CD14-positive monocyte (primary cell): ENCODE results near the gene HOXA11. TPM values are rescaled to one million over a fixed set of nuclear protein-coding genes. Genes with fewer than 3 reads are reported as not detected.

Experiments used
- DNase-seq, 3 donors: peaks; one replicate each; pipeline ENCODE4 v3.0.0-alpha.2; 2011 to 2022
- H2AFZ ChIP-seq: 2 replicates; pipeline ENCODE4 v1.6.0; 2012; ENCODE audit warnings: mild to moderate bottlenecking, low read depth, low read length, inconsistent platforms; ENCODE audit not compliant: insufficient read depth, poor library complexity, severe bottlenecking
- H3K27ac ChIP-seq, 2 donors: 1 replicate in 1 of 2; 2 replicates in 1 of 2; pipeline ENCODE4 v1.5.1; 2012 to 2013; ENCODE audit warnings: low read length in 2 of 2, control low read depth in 1 of 2, inconsistent platforms in 1 of 2, low read depth in 1 of 2, mild to moderate bottlenecking in 1 of 2
- H3K27me3 ChIP-seq, 2 donors: one replicate each; pipeline versions ENCODE4 v1.6.0 to v1.6.1; 2011 to 2013; ENCODE audit warnings: low read length in 2 of 2; ENCODE audit not compliant: control insufficient read depth in 2 of 2, insufficient read depth in 2 of 2
- H3K36me3 ChIP-seq, 2 donors: replicated peaks in 1 of 2; 1 replicate in 1 of 2; 2 replicates in 1 of 2; pipeline versions ENCODE4 v1.5.1 to v1.6.1; 2012 to 2013; ENCODE audit warnings: low read length in 2 of 2, control low read depth in 1 of 2, inconsistent platforms in 1 of 2, mild to moderate bottlenecking in 1 of 2; ENCODE audit not compliant: insufficient read depth in 2 of 2, control insufficient read depth in 1 of 2
- H3K4me1 ChIP-seq, 2 donors: 1 replicate in 1 of 2; 2 replicates in 1 of 2; pipeline versions ENCODE4 v1.5.1 to v1.6.1; 2012 to 2013; ENCODE audit warnings: low read length in 2 of 2, control low read depth in 1 of 2, inconsistent platforms in 1 of 2, mild to moderate bottlenecking in 1 of 2, moderate library complexity in 1 of 2; ENCODE audit not compliant: insufficient read depth in 2 of 2, control insufficient read depth in 1 of 2
- H3K4me2 ChIP-seq: replicated peaks from 2 replicates; pipeline ENCODE3; 2012; ENCODE audit warnings: low read length, moderate library complexity, mild to moderate bottlenecking; ENCODE audit not compliant: poor library complexity, severe bottlenecking; ENCODE audit errors: extremely low read depth
- H3K4me3 ChIP-seq, 3 experiments: fragments of 200-600 bp in 1 of 3; sonication (generic) in 1 of 3; replicated peaks in 1 of 3; 1 replicate in 2 of 3; 2 replicates in 1 of 3; pipeline ENCODE4 v1.5.1; 2011 to 2013; ENCODE audit warnings: low read length in 3 of 3, mild to moderate bottlenecking in 3 of 3, control low read depth in 2 of 3, low read depth in 2 of 3, inconsistent platforms in 1 of 3, moderate library complexity in 1 of 3
- H3K79me2 ChIP-seq: 2 replicates; pipeline ENCODE4 v1.6.0; 2012; ENCODE audit warnings: mild to moderate bottlenecking, control low read depth, inconsistent platforms, low read length, moderate library complexity; ENCODE audit not compliant: insufficient read depth
- H3K9ac ChIP-seq: 2 replicates; pipeline ENCODE4 v1.6.0; 2017; ENCODE audit warnings: low read length, mild to moderate bottlenecking; ENCODE audit not compliant: insufficient read depth, poor library complexity, severe bottlenecking
- H3K9me3 ChIP-seq, 2 donors: replicated peaks in 1 of 2; 1 replicate in 1 of 2; 2 replicates in 1 of 2; pipeline versions ENCODE4 v1.5.1 to v1.6.1; 2012 to 2013; ENCODE audit warnings: low read length in 2 of 2, control low read depth in 1 of 2; ENCODE audit not compliant: control insufficient read depth in 1 of 2, insufficient read depth in 1 of 2
- H4K20me1 ChIP-seq: 2 replicates; pipeline ENCODE4 v1.6.0; 2012; ENCODE audit warnings: mild to moderate bottlenecking, low read length, control low read depth, moderate library complexity; ENCODE audit not compliant: insufficient read depth
- H3K27ac Mint-ChIP-seq, 7 donors: one replicate each; pipeline ENCODE4 v1.8.0; 2020; ENCODE audit warnings: mild to moderate bottlenecking in 7 of 7, mixed read lengths in 7 of 7, moderate library complexity in 6 of 7, inconsistent platforms in 2 of 7
- H3K27me3 Mint-ChIP-seq, 3 donors: one replicate each; pipeline ENCODE4 v1.8.0; 2021 to 2022; ENCODE audit warnings: low read depth in 3 of 3, mild to moderate bottlenecking in 3 of 3, mixed read lengths in 3 of 3, moderate library complexity in 3 of 3, inconsistent platforms in 1 of 3
- H3K36me3 Mint-ChIP-seq, 2 donors: one replicate each; pipeline ENCODE4 v1.8.0; 2020; ENCODE audit warnings: mixed read lengths in 2 of 2, inconsistent platforms in 1 of 2, mild to moderate bottlenecking in 1 of 2
- H3K4me1 Mint-ChIP-seq: one replicate; pipeline ENCODE4 v1.8.0; 2020; ENCODE audit warnings: mild to moderate bottlenecking, mixed read lengths
- H3K4me3 Mint-ChIP-seq, 2 donors: one replicate each; pipeline ENCODE4 v1.8.0; 2020; ENCODE audit warnings: mild to moderate bottlenecking in 2 of 2, mixed read lengths in 2 of 2, moderate library complexity in 1 of 2
- H3K9me3 Mint-ChIP-seq, 7 donors: one replicate each; pipeline ENCODE4 v1.8.0; 2020 to 2022; ENCODE audit warnings: mixed read lengths in 7 of 7, mild to moderate bottlenecking in 6 of 7, moderate library complexity in 6 of 7, inconsistent platforms in 2 of 7
- WGBS: methylation state at CpG from one replicate; pipeline ENCODE4 v1.1.5; 2013; ENCODE audit warnings: missing lambda C conversion rate; ENCODE audit not compliant: insufficient coverage; 5-methylcytosine and 5-hydroxymethylcytosine counted together
- intact Hi-C, 2 donors: fragments of 100-400 bp; cut with micrococcal nuclease; formaldehyde crosslinking; loops; one replicate each; pipeline versions ENCODE4 v1.15.0 to v1.15.1; 2023
- polyA plus RNA-seq, 3 donors: library from polyadenylated mRNA; depleted of rRNA in 1 of 3; unstranded in 2 of 3; stranded (reverse) in 1 of 3; fragments of 300-500 nt in 2 of 3; fragments of >200 nt in 1 of 3; fragmentation: Illumina TruSeq in 2 of 3; gene quantifications; 1 replicate in 2 of 3; 2 replicates in 1 of 3; pipeline ENCODE4 v1.2.3, GENCODE V29; 2012 to 2021
- TF ChIP-seq, protein P1 (sequence below): fragments of 200-600 bp; IDR thresholded peaks from one replicate; pipeline ENCODE4 v1.8.0; 2022; ENCODE audit warnings: antibody characterized with exemption, mild to moderate bottlenecking

HOXA11 gene
- polyA plus RNA-seq, 3 donors: not detected

DNA sequence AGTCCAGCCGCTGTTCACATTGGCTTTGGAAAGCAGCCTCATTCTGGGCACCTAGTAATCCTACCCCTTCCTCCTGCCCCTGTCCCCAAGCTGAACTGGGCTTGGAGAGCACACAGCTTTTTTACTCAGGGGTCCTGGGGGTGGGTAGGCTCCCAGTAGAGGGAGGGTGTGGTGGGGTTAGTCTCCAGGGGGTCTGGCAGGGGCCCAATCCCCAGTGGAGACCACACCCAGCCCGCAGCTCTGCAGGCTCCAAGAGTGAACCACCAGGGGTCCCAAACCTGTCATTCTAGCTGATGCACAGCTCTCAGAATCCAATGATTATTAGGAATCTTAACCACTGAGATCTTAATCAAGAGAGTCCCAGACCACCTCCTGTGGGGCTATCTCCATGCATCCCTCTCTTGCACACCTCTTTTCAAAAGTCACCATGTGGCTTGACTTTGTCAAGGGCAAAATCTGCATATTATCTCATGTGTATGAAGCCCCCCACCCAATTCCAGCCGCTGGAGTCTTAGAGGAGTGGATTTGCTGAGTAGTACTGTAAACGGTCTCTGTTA, 2.7 kb downstream of the HOXA11 start:
- H3K27me3 Mint-ChIP-seq: peaks cover 91 to 96% (median 96%) of the 10 kb centered on the region in 3 donors
- no peak overlapping the region for H3K9ac ChIP-seq
- no peak overlapping the region for H3K27ac Mint-ChIP-seq
- peaks cover 45% of the 10 kb centered on the region for H3K4me1 Mint-ChIP-seq
- H3K4me3 ChIP-seq: no peak overlapping the region
- no peak overlapping the region for H2AFZ ChIP-seq
- peak overlapping the region in 1 of 2 donors; percentile 81 for H3K4me3 Mint-ChIP-seq
- 60% methylated on average over 1 of the region's 4 CpGs for WGBS
- H3K79me2 ChIP-seq: no peaks in the 10 kb centered on the region
- H3K4me1 ChIP-seq: peaks cover 35 to 38% of the 10 kb centered on the region in 2 donors
- DNase-seq: no peak
- no peaks in the 10 kb centered on the region for H3K36me3 ChIP-seq
- peaks cover 68 to 99% of the 10 kb centered on the region in 2 donors for H3K27me3 ChIP-seq
- no peak overlapping the region for H3K27ac ChIP-seq
- H3K36me3 Mint-ChIP-seq: peaks cover 10 to 23% of the 10 kb centered on the region in 2 donors
- intact Hi-C loops: no loop called here
- H4K20me1 ChIP-seq: no peaks in the 10 kb centered on the region
- no peak overlapping the region for H3K4me2 ChIP-seq
- TF ChIP-seq, protein P1, sequence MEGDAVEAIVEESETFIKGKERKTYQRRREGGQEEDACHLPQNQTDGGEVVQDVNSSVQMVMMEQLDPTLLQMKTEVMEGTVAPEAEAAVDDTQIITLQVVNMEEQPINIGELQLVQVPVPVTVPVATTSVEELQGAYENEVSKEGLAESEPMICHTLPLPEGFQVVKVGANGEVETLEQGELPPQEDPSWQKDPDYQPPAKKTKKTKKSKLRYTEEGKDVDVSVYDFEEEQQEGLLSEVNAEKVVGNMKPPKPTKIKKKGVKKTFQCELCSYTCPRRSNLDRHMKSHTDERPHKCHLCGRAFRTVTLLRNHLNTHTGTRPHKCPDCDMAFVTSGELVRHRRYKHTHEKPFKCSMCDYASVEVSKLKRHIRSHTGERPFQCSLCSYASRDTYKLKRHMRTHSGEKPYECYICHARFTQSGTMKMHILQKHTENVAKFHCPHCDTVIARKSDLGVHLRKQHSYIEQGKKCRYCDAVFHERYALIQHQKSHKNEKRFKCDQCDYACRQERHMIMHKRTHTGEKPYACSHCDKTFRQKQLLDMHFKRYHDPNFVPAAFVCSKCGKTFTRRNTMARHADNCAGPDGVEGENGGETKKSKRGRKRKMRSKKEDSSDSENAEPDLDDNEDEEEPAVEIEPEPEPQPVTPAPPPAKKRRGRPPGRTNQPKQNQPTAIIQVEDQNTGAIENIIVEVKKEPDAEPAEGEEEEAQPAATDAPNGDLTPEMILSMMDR: no peak
- H3K9me3 ChIP-seq: peaks cover 7 to 45% of the 10 kb centered on the region in 2 donors
- H3K9me3 Mint-ChIP-seq: peaks cover 3 to 39% (median 18%) of the 10 kb centered on the region in 7 donors

GRCh38 chr7:27181795-27182275, 3.2 kb downstream of the HOXA11 start:
- no peaks in the 10 kb centered on the region for H3K79me2 ChIP-seq
- H3K9me3 ChIP-seq: peaks cover 7 to 45% of the 10 kb centered on the region in 2 donors
- peaks cover 63 to 99% of the 10 kb centered on the region in 2 donors for H3K27me3 ChIP-seq
- no peaks in the 10 kb centered on the region for H4K20me1 ChIP-seq
- no peak overlapping the region for H3K4me2 ChIP-seq
- no peak overlapping the region for H2AFZ ChIP-seq
- no peak overlapping the region for H3K27ac ChIP-seq
- H3K9ac ChIP-seq: no peak overlapping the region
- Mint-ChIP-seq H3K4me3 (peak overlapping the region in 1 of 2 donors; percentile 81), H3K4me1 (peaks cover 42% of the 10 kb centered on the region), H3K36me3 (peaks cover 10 to 23% of the 10 kb centered on the region in 2 donors), H3K9me3 (peaks cover 3 to 38% (median 17%) of the 10 kb centered on the region in 7 donors), H3K27ac (no peak overlapping the region), H3K27me3 (peaks cover 90 to 96% (median 96%) of the 10 kb centered on the region in 3 donors)
- TF ChIP-seq, protein P1: no peak
- WGBS: no CpG with 5 or more reads among the region's 4 CpGs
- no peaks in the 10 kb centered on the region for H3K36me3 ChIP-seq
- no peak for DNase-seq
- H3K4me1 ChIP-seq: peaks cover 35 to 38% of the 10 kb centered on the region in 2 donors
- intact Hi-C loops: no loop called here
- H3K4me3 ChIP-seq: no peak overlapping the region
